ENCODE results near the gene ADAM8. TPM values are rescaled to one million over a fixed set of nuclear protein-coding genes. Genes with fewer than 3 reads are reported as not detected.

Gene ADAM8
- total and polyA plus RNA-seq, 2 of the 4 experiments (the other 2 are of a cell fraction) = under 0.01 to 0.74 TPM

GRCh38 chr10:133226251-133226808 lies 50.3 kb downstream of the ADAM8 start:
- dilution Hi-C loops (cut with HindIII; ENCODE audit: low sequenced_read_pairs, unreplicated experiment) = no loop called here
- Histone ChIP-seq H2AK5ac (ENCODE audit: low read depth, low read length) (no peak overlapping the region), H3K4me3 (ENCODE audit: insufficient read depth, low read depth, low read length) (no peak overlapping the region), H3K36me3 (ENCODE audit: control insufficient read depth, insufficient read depth, low read length) (no peaks in the 10 kb centered on the region), H3K27me3 (ENCODE audit: control insufficient read depth, insufficient read depth, low read length) (peaks cover 31% of the 10 kb centered on the region), H2AK9ac (replicated peaks; ENCODE audit: low read depth, low read length, poor library complexity) (no peak overlapping the region), H3K23ac (ENCODE audit: low read depth, low read length) (no peak overlapping the region), H2BK20ac (ENCODE audit: low read depth, low read length) (no peak overlapping the region), H2AFZ (replicated peaks; ENCODE audit: low read length, poor library complexity) (no peak overlapping the region), H3K56ac (ENCODE audit: extremely low read depth, insufficient read depth, low read length) (no peak overlapping the region), H3K4me2 (ENCODE audit: low read depth, low read length) (no peak overlapping the region), H3K14ac (replicated peaks; ENCODE audit: low read depth, low read length) (no peak overlapping the region), H4K20me1 (ENCODE audit: insufficient read depth, low read length) (no peaks in the 10 kb centered on the region), H2BK120ac (ENCODE audit: low read depth, low read length) (no peak overlapping the region), H3K18ac (ENCODE audit: low read depth, low read length) (no peak overlapping the region), H3K27ac (ENCODE audit: insufficient read depth, low read length) (no peak overlapping the region), H3K79me1 (ENCODE audit: low read depth in 1 of 2, low read length in 2 of 2) (no peaks in the 10 kb centered on the region), H3K9me3 (ENCODE audit: control insufficient read depth, insufficient read depth, low read length) (no peaks in the 10 kb centered on the region), H4K8ac (ENCODE audit: low read depth in 2 of 2, low read length in 2 of 2) (no peak overlapping the region), H3K9me1 (ENCODE audit: insufficient read depth, low read length) (no peaks in the 10 kb centered on the region), H4K5ac (ENCODE audit: low read depth, low read length) (no peak overlapping the region), H3K4ac (ENCODE audit: low read depth, low read length) (no peak overlapping the region), H2BK15ac (ENCODE audit: low read depth, low read length) (no peak overlapping the region), H3K4me1 (ENCODE audit: control insufficient read depth, insufficient read depth, low read length) (no peaks in the 10 kb centered on the region), H4K91ac (ENCODE audit: insufficient read depth, low read depth, low read length) (no peak overlapping the region), H2BK5ac (ENCODE audit: low read depth, low read length, poor library complexity, severe bottlenecking) (no peak overlapping the region), H3K9ac (ENCODE audit: low read depth, low read length) (no peak overlapping the region)
- no TSS peak for BruUV-seq (replicated peaks)
- DNase-seq = no peak
- POLR2A ChIA-PET (ENCODE audit: unreplicated experiment) = no interaction called here
- in situ Hi-C loops (cut with MboI; ENCODE audit: low sequenced_read_pairs) = no loop called here
- 57% methylated on average over 19 of the region's 30 CpGs; no CpG with 5 or more reads in 1 of the 2 experiments for WGBS, 2 experiments (ENCODE audit: extremely low coverage in 2 of 2, insufficient read length in 1 of 2)
- ATAC-seq (ENCODE audit: low read depth) = no peak
- intact Hi-C loops (cut with micrococcal nuclease) = no loop called here
- TF ChIP-seq RAD21 (IDR thresholded peaks at IDR 0.05; ENCODE audit: low read length) = no peak
- CTCF ChIA-PET = no interaction called here
